DMS53 treated with DMSO at 0.1 percent for 48 hours (cell line): Measurements from ENCODE around the gene EDNRA.
A peak's percentile ranks its signal among the peaks of the same experiment; 100 is the strongest.

Experiments
- DNase-seq: peaks from one replicate; lab custom pipeline; 2025; ENCODE audit not compliant: unreplicated experiment; lab: John Stamatoyannopoulos, UW

EDNRA gene

GRCh38 chr4:147496500-147496899 lies 15.6 kb downstream of the EDNRA start:
- no peak for DNase-seq

GRCh38 chr4:147498031-147498660 lies 17.2 kb downstream of the EDNRA start:
- DNase-seq, result peak; percentile 6

GRCh38 chr4:147508346-147508745 lies 27.4 kb downstream of the EDNRA start:
- DNase-seq, result no peak

GRCh38 chr4:147509386-147509785 lies 28.5 kb downstream of the EDNRA start:
- no peak for DNase-seq

- DNase-seq, result no peak
Measured at GRCh38 chr4:147510962-147511668, 30.2 kb downstream of the EDNRA start.

- no peak for DNase-seq
Measured at GRCh38 chr4:147513091-147513490, 32.2 kb downstream of the EDNRA start.

GRCh38 chr4:147513952-147514351 lies 33.1 kb downstream of the EDNRA start:
- DNase-seq, result no peak

GRCh38 chr4:147515220-147515936 lies 34.5 kb downstream of the EDNRA start:
- no peak for DNase-seq

- no peak for DNase-seq
Measured at GRCh38 chr4:147516133-147516532, 35.2 kb downstream of the EDNRA start.

GRCh38 chr4:147518086-147518485 lies 37.2 kb downstream of the EDNRA start:
- no peak for DNase-seq

GRCh38 chr4:147518846-147519767 lies 38.2 kb downstream of the EDNRA start:
- peak; percentile 41 for DNase-seq

- DNase-seq, result no peak
Measured at GRCh38 chr4:147524601-147525000, 43.7 kb downstream of the EDNRA start.

- no peak for DNase-seq
Measured at GRCh38 chr4:147525494-147526271, 44.8 kb downstream of the EDNRA start.

GRCh38 chr4:147526272-147526654 lies 45.4 kb downstream of the EDNRA start:
- no peak for DNase-seq

- DNase-seq, result no peak
Measured at GRCh38 chr4:147528054-147528453, 47.2 kb downstream of the EDNRA start.

- no peak for DNase-seq
Measured at GRCh38 chr4:147530134-147530533, 49.2 kb downstream of the EDNRA start.

GRCh38 chr4:147530723-147531122 lies 49.8 kb downstream of the EDNRA start:
- DNase-seq, result no peak

GRCh38 chr4:147532896-147533295 lies 52.0 kb downstream of the EDNRA start:
- no peak for DNase-seq

GRCh38 chr4:147533331-147533730 lies 52.4 kb downstream of the EDNRA start:
- no peak for DNase-seq

- no peak for DNase-seq
Measured at GRCh38 chr4:147535124-147535523, 54.2 kb downstream of the EDNRA start.
